GM19463 (cell line): ENCODE results near the gene MLPH.

Experiments used
- ATAC-seq: cut with Tn5 transposase; IDR thresholded peaks from one replicate; pipeline ENCODE4 v1.9.1; 2021; ENCODE audit warnings: mild to moderate bottlenecking, moderate library complexity; ENCODE audit not compliant: unreplicated experiment

Gene MLPH

GRCh38 chr2:237475704-237476141 is 11.3 kb upstream of the MLPH start:
- peak; percentile 8 for ATAC-seq

DNA sequence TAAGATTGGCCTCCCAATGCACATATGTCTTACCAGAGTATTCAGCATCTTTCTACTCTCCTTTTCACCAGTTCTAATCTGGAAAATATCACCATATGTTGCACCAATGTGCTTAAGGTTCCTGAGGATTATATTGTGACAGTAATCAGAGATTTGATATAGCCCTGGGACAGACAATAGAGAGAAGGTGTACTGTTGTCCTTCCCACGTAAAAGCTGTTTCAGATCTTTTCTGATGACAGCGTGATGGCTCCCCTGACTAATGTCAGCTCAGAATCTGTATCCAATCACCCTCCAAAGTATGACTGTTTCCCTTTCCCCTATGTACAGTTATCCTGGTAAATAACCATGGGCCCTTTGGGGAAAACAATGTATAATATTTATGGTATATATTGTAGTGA is 9.0 kb upstream of the MLPH start:
- no peak for ATAC-seq

- ATAC-seq = no peak
Measured at GRCh38 chr2:237478979-237479378, 8.1 kb upstream of the MLPH start.

GRCh38 chr2:237479747-237480146 is 7.3 kb upstream of the MLPH start:
- no peak for ATAC-seq

- no peak for ATAC-seq
Measured at GRCh38 chr2:237480556-237480955, 6.5 kb upstream of the MLPH start.

- no peak for ATAC-seq
Measured at GRCh38 chr2:237480988-237481525, 6.0 kb upstream of the MLPH start.

DNA sequence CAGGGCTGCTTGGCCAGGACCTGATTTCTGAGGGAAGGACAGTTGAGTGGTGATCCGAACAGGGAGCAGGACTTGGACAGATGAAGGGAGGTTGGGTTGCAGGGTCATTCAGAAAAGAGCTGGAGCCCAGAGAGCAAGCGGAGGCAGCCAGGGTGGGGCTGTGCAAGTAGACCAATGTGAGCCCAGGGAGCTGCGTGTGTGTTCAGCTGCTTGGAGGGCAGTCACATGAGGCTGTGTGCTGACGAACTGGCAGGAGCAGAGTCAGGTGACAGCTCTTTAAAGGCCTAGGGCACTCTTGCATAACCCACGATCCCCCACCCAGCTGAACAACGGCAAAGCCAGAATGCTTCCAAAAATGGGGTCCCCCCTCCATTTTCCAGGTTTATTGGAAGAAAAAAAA is 4.6 kb upstream of the MLPH start:
- no peak for ATAC-seq

GRCh38 chr2:237483018-237483731 is 3.9 kb upstream of the MLPH start:
- no peak for ATAC-seq

- no peak for ATAC-seq
Measured at GRCh38 chr2:237485304-237485703, 1.7 kb upstream of the MLPH start.

- ATAC-seq = no peak
Measured at GRCh38 chr2:237485844-237486243, 1.2 kb upstream of the MLPH start.

GRCh38 chr2:237486334-237486818 is 675 bp upstream of the MLPH start:
- ATAC-seq = no peak

GRCh38 chr2:237487496-237487895 is 445 bp downstream of the MLPH start:
- no peak for ATAC-seq

DNA sequence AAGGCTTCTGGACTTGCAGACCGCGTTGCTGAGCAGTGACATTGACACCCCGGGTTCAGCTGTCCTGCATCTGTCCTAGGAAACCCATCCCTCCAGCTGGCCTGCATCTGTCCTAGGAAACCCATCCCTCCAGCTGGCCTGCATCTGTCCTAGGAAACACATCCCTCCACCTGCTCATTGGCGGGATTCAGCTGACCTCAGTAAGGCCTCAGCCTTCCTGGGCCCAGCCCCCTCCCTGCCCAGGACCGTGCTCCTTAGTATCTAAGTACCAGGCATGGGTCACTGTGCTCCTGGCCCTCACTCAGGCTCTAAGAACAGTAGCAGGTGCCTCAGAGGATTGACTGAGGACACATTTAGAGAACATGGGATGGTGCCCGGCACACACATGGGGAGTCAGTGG is 1.2 kb downstream of the MLPH start:
- ATAC-seq = no peak

DNA sequence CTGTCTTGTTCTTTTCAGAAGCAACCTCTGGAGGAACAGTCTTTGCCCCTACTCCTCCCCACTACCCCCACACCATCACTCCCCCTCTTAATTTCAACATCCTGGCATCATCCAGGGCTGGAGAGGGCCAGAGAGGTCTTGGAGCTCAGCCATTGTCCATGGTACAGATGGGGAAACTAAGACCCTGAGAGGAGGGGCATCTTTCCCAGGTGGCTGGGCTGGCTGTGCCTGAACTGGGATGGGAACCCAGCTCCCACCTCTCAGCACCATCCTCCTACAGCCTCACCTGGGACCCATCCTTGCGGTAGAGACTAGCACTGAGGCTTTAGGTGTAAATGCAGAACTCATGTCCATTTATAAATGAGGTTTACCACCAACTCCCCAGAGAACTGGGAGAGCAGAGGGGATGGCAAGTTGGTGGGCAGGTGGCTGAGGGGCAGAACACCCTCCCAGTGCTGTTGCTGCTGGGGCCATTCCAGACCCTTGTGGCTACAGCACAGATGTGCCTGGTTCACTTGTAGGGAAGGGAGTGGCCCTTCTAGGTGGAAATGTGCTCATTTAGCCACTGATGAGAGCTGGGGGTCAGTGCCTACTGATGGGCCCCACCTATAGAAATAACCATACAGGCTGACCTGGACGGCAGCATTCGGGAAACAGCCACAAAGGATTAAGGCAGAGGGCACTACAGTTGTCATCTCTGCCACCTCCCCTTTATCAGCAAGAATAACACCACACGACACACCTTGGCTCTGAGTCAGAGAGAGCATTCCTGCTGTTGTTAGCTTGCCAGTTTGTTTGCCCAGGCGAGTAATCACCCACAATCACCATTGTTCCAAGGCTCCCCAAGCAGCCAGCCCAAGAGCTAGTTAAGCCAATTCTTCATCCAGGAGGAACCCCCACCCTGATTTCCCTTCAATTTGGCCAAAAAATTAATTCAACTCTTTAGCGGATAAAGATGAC is 2.1 kb downstream of the MLPH start:
- no peak for ATAC-seq

GRCh38 chr2:237490009-237490711 is 3.1 kb downstream of the MLPH start:
- no peak for ATAC-seq

DNA sequence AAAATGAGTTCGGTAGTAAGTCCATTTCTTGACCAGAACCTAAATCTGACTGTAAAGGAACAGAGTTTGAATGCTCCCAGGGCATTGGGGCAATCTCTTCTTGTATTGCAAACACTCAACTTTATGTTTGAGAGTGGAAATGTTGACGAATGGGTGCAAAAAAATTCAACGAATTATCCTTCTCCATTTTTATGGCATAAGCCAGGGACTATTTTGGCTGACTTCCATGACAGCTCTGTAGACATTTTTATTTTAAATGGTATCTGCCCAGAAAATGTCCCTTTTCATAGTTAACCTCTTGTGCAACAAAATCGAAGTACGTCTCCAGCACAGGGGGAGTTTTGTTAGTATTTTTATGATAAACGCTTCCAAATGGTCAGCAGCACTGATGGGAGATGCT is 3.7 kb downstream of the MLPH start:
- no peak for ATAC-seq

- no peak for ATAC-seq
Measured at GRCh38 chr2:237491515-237492118, 4.6 kb downstream of the MLPH start.

GRCh38 chr2:237492137-237492890 is 5.3 kb downstream of the MLPH start:
- ATAC-seq = no peak

GRCh38 chr2:237494066-237494465 is 7.0 kb downstream of the MLPH start:
- no peak for ATAC-seq
